Cardiac fibroblast (primary cell): ENCODE measurements around the gene TUBA1B.
"Not testable (repeated sequence)": the region's sequence is repeated elsewhere in the genome, so short reads cannot be mapped to it uniquely, and the experiment has no call there.

Source experiments
- DNase-seq, 2 donors: peaks; one replicate each; pipeline versions ENCODE4 v3.0.0 to v3.0.0-alpha.2; 2010; ENCODE audit warnings: low read depth in 2 of 2
- H3K4me3 ChIP-seq, 2 donors: replicated peaks in 1 of 2; 1 replicate in 1 of 2; 2 replicates in 1 of 2; pipeline ENCODE4 v1.5.1; 2011; ENCODE audit warnings: low read depth in 2 of 2, low read length in 2 of 2, mild to moderate bottlenecking in 2 of 2, moderate library complexity in 1 of 2
- CTCF ChIP-seq: IDR thresholded peaks from one replicate; pipeline ENCODE4 v1.5.1; 2011; ENCODE audit warnings: low read depth, mild to moderate bottlenecking, low read length, inconsistent platforms

Gene TUBA1B

GRCh38 chr12:49133590-49133989 lies 2.4 kb upstream of the TUBA1B start:
- no peak for TF ChIP-seq CTCF
- H3K4me3 ChIP-seq = no peak overlapping the region
- DNase-seq = no peak

GRCh38 chr12:49133014-49133413 lies 1.8 kb upstream of the TUBA1B start:
- peak overlapping the region in 1 of 2 donors; percentile 18 for H3K4me3 ChIP-seq
- peak in 1 of 2 donors; percentile 10 for DNase-seq
- TF ChIP-seq CTCF = no peak

GRCh38 chr12:49131894-49132461 lies 783 bp upstream of the TUBA1B start:
- peak overlapping the region; percentile 30 to 54 for H3K4me3 ChIP-seq
- DNase-seq = peak; percentile 58 to 69

GRCh38 chr12:49130151-49131050 lies 794 bp downstream of the TUBA1B start:
- H3K4me3 ChIP-seq = peak overlapping the region; percentile 95 to 100
- peak; percentile 96 for TF ChIP-seq CTCF
- peak; percentile 96 to 97 for DNase-seq

More at GRCh38 chr12:49131894-49132461, 783 bp upstream of the TUBA1B start:
- TF ChIP-seq CTCF = no peak

GRCh38 chr12:49129332-49130150 lies 1.7 kb downstream of the TUBA1B start:
- DNase-seq = no peak
- TF ChIP-seq CTCF = no peak

GRCh38 chr12:49127971-49128370 lies 3.2 kb downstream of the TUBA1B start:
- not testable (repeated sequence) for DNase-seq, H3K4me3 ChIP-seq

More at GRCh38 chr12:49129332-49130150, 1.7 kb downstream of the TUBA1B start:
- peak overlapping the region; percentile 95 to 100 for H3K4me3 ChIP-seq
